Measurements from ENCODE around the gene ADCY2.

ADCY2 gene

GRCh38 chr5:7877851-7878250, 481.9 kb downstream of the ADCY2 start:
- DNase-seq, result no peak

GRCh38 chr5:7878381-7878873, 482.5 kb downstream of the ADCY2 start:
- DNase-seq, result peak; percentile 97
